ENCODE results near the gene POLK.

POLK gene

GRCh38 chr5:75511435-75512382 lies at the start of gene POLK, which contains the start of gene CERT1:
Gene POLK (plus strand): TSS chr5:75511891.
Gene CERT1 (minus strand): TSS chr5:75511629. CDS start chr5:75511207, 422 bp downstream.
- TF ChIP-seq CTCF (IDR thresholded peaks at IDR 0.05; ENCODE audit: low read depth, low read length, missing control alignments) = no peak

GRCh38 chr5:75463726-75464125 lies 48.0 kb upstream of the POLK start:
- Histone ChIP-seq H3K36me3 (replicated peaks) (no peaks in the 10 kb centered on the region), H3K27ac (no peak overlapping the region), H3K27me3 (replicated peaks) (no peaks in the 10 kb centered on the region), H3K4me3 (ENCODE audit: low read depth, low read length) (no peak overlapping the region)
- in situ Hi-C loops (cut with HindIII; ENCODE audit: low pct_ligation_motif_present, low sequenced_read_pairs) = no loop called here
- no peak for TF ChIP-seq CTCF (IDR thresholded peaks at IDR 0.05; ENCODE audit: low read depth, low read length, missing control alignments)
- DNase-seq = no peak

More at GRCh38 chr5:75511435-75512382, at the start of gene POLK, which contains the start of gene CERT1:
- in situ Hi-C loops (cut with HindIII; ENCODE audit: low pct_ligation_motif_present, low sequenced_read_pairs) = no loop called here
- H3K27ac ChIP-seq = peak within 1 kb of the TSS; percentile 95
- no peaks in the 10 kb centered on the region for H3K27me3 ChIP-seq (replicated peaks)
- DNase-seq = peak; percentile 98
- peaks cover 4% of the 10 kb centered on the region for H3K36me3 ChIP-seq (replicated peaks)
- H3K4me3 ChIP-seq (ENCODE audit: low read depth, low read length) = peak within 1 kb of the TSS; percentile 90

GRCh38 chr5:75465480-75465879 lies 46.2 kb upstream of the POLK start:
- no peaks in the 10 kb centered on the region for H3K27me3 ChIP-seq (replicated peaks)
- no peak overlapping the region for H3K27ac ChIP-seq
- in situ Hi-C loops (cut with HindIII; ENCODE audit: low pct_ligation_motif_present, low sequenced_read_pairs) = no loop called here
- H3K36me3 ChIP-seq (replicated peaks) = no peaks in the 10 kb centered on the region
- TF ChIP-seq CTCF (IDR thresholded peaks at IDR 0.05; ENCODE audit: low read depth, low read length, missing control alignments) = no peak
- no peak overlapping the region for H3K4me3 ChIP-seq (ENCODE audit: low read depth, low read length)
- DNase-seq = peak; percentile 67

GRCh38 chr5:75466006-75466716 lies 45.5 kb upstream of the POLK start:
- Histone ChIP-seq H3K4me3 (ENCODE audit: low read depth, low read length) (no peak overlapping the region), H3K27me3 (replicated peaks) (no peaks in the 10 kb centered on the region), H3K36me3 (replicated peaks) (no peaks in the 10 kb centered on the region), H3K27ac (no peak overlapping the region)
- in situ Hi-C loops (cut with HindIII; ENCODE audit: low pct_ligation_motif_present, low sequenced_read_pairs) = no loop called here
- no peak for DNase-seq
- no peak for TF ChIP-seq CTCF (IDR thresholded peaks at IDR 0.05; ENCODE audit: low read depth, low read length, missing control alignments)

- no peak overlapping the region for H3K27ac ChIP-seq
- no peak for TF ChIP-seq CTCF (IDR thresholded peaks at IDR 0.05; ENCODE audit: low read depth, low read length, missing control alignments)
- H3K27me3 ChIP-seq (replicated peaks) = no peaks in the 10 kb centered on the region
- in situ Hi-C loops (cut with HindIII; ENCODE audit: low pct_ligation_motif_present, low sequenced_read_pairs) = no loop called here
- H3K4me3 ChIP-seq (ENCODE audit: low read depth, low read length) = no peak overlapping the region
- H3K36me3 ChIP-seq (replicated peaks) = no peaks in the 10 kb centered on the region
- no peak for DNase-seq
Observed at GRCh38 chr5:75468593-75468992, 43.1 kb upstream of the POLK start.
